Measurements from ENCODE around the gene CFAP141. TPM values are rescaled to one million over a fixed set of nuclear protein-coding genes. Genes with fewer than 3 reads are reported as not detected.

The CFAP141 gene
- total and polyA plus RNA-seq, 2 of the 13 experiments (the other 11 are each of a cell fraction or from before 2014, with no cell fraction given): not detected

- BruUV-seq (replicated peaks): TSS peak; percentile 21
- ATAC-seq: no peak
- in situ Hi-C loops (cut with HindIII; ENCODE audit: extremely low pct_ligation_motif_present, low pct_unique_long_range_greater_than_20kb): no loop called here
- Histone ChIP-seq H3K4me3 (replicated peaks in 1 of 3; ENCODE audit: insufficient read depth in 1 of 3, low read depth in 2 of 3, low read length in 3 of 3) (no peak overlapping the region), H3K27ac (ENCODE audit: extremely low read length, insufficient read depth, low read length) (no peak overlapping the region), H3K79me2 (ENCODE audit: insufficient read depth, low read length) (peaks cover 15% of the 10 kb centered on the region), H3K4me1 (ENCODE audit: insufficient read depth, low read length) (no peaks in the 10 kb centered on the region), H3K4me2 (ENCODE audit: low read depth, low read length) (no peak overlapping the region), H3K27me3 (ENCODE audit: control insufficient read depth in 1 of 2, insufficient read depth in 2 of 2, low read length in 2 of 2) (no peaks in the 10 kb centered on the region), H3K9ac (ENCODE audit: insufficient read depth, low read depth, low read length) (no peak overlapping the region), H2AFZ (ENCODE audit: low read length) (no peak overlapping the region), H3K36me3 (replicated peaks in 1 of 2; ENCODE audit: control insufficient read depth in 1 of 2, insufficient read depth in 2 of 2, low read length in 2 of 2) (peaks cover 35 to 81% of the 10 kb centered on the region in 2 experiments), H3K9me3 (ENCODE audit: low read length) (no peaks in the 10 kb centered on the region), H4K20me1 (ENCODE audit: insufficient read depth, low read length) (no peaks in the 10 kb centered on the region; the same call in 1 of the 2 replicates)
- ChIA-PET CTCF (ENCODE audit: low intra/inter-chr PET ratio, low total read pairs) (no interaction called here), POLR2A (no interaction called here)
- TF ChIP-seq ZNF530 (CRISPR knock-in tag; IDR thresholded peaks at IDR 0.05; ENCODE audit: low read depth) (no peak), NFKB2 (CRISPR knock-in tag; IDR thresholded peaks at IDR 0.05; ENCODE audit: borderline replicate concordance) (no peak), TFAP4 (IDR thresholded peaks at IDR 0.05; ENCODE audit: borderline replicate concordance, low read depth) (no peak), ZKSCAN1 (IDR thresholded peaks at IDR 0.05; ENCODE audit: low read length) (no peak), CSRNP2 (CRISPR knock-in tag; conservative IDR thresholded peaks at IDR 0.05; ENCODE audit: low read depth) (no peak)
- 98% methylated on average over 4 of the region's 4 CpGs for WGBS (ENCODE audit: low lambda C conversion rate)
- no peak for DNase-seq (ENCODE audit: low spot score)
- FAIRE-seq: no peak
- intact Hi-C loops (cut with micrococcal nuclease; ENCODE audit: unreplicated experiment): no loop called here
These were observed 34.9 kb downstream of the CFAP141 start for GRCh38 chr1:154171223-154171583.

DNA sequence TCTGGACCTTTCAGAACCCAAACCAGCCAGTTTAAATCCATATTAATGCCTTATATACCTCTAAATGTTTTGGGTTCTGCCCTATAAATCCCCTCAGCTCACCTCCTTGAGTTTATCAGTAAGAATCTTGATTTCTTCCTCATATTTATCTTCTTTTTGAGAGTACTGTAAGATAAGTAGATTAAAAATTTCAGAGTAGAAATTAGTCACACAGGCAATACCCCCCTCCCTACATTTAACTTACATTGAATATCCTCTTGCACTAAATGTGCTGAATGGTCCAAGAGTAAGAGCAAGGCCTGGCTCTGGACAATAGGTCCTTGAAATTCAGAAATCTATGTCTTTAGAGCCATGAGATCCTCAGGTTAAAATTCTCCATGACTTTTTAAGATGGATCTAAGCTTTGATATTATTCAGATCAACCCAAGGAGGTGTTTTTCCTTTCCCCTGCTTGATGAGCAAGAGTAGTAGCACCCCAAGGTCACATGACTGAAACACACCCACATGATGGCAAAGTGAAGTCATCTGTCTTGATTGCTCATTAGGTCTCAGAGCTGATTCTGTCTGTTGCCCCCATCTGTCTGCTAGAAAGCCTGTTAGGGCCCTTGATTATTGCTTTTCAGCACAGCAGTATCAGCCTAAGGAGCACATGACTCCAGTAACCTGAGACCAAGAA is 35.4 kb downstream of the CFAP141 start:
- ChIA-PET CTCF (ENCODE audit: low intra/inter-chr PET ratio, low total read pairs) (no interaction called here), POLR2A (no interaction called here)
- no TSS peak for BruUV-seq (replicated peaks)
- Histone ChIP-seq H3K79me2 (ENCODE audit: insufficient read depth, low read length) (peaks cover 10% of the 10 kb centered on the region), H3K9ac (ENCODE audit: insufficient read depth, low read depth, low read length) (no peak overlapping the region), H3K4me1 (ENCODE audit: insufficient read depth, low read length) (no peaks in the 10 kb centered on the region), H3K9me3 (ENCODE audit: low read length) (no peaks in the 10 kb centered on the region), H3K27ac (ENCODE audit: extremely low read length, insufficient read depth, low read length) (no peak overlapping the region), H2AFZ (ENCODE audit: low read length) (no peak overlapping the region), H4K20me1 (ENCODE audit: insufficient read depth, low read length) (no peaks in the 10 kb centered on the region; the same call in 1 of the 2 replicates), H3K27me3 (ENCODE audit: control insufficient read depth in 1 of 2, insufficient read depth in 2 of 2, low read length in 2 of 2) (no peaks in the 10 kb centered on the region), H3K4me2 (ENCODE audit: low read depth, low read length) (no peak overlapping the region), H3K4me3 (replicated peaks in 1 of 3; ENCODE audit: insufficient read depth in 1 of 3, low read depth in 2 of 3, low read length in 3 of 3) (no peak overlapping the region), H3K36me3 (replicated peaks in 1 of 2; ENCODE audit: control insufficient read depth in 1 of 2, insufficient read depth in 2 of 2, low read length in 2 of 2) (peaks cover 32 to 82% of the 10 kb centered on the region in 2 experiments)
- ATAC-seq (no peak), FAIRE-seq (no peak), DNase-seq (ENCODE audit: low spot score) (no peak)
- intact Hi-C loops (cut with micrococcal nuclease; ENCODE audit: unreplicated experiment): no loop called here
- in situ Hi-C loops (cut with HindIII; ENCODE audit: extremely low pct_ligation_motif_present, low pct_unique_long_range_greater_than_20kb): no loop called here
- TF ChIP-seq RELA (CRISPR knock-in tag; IDR thresholded peaks at IDR 0.05) (no peak), SNAPC2 (CRISPR knock-in tag; IDR thresholded peaks at IDR 0.05) (no peak), ZNF549 (CRISPR knock-in tag; IDR thresholded peaks at IDR 0.05) (no peak), TEAD2 (CRISPR knock-in tag; IDR thresholded peaks at IDR 0.05) (no peak), HNRNPLL (IDR thresholded peaks at IDR 0.05; ENCODE audit: low read depth, low read length, poor library complexity, severe bottlenecking) (no peak), ZNF225 (CRISPR knock-in tag; IDR thresholded peaks at IDR 0.05) (no peak), SYNCRIP (IDR thresholded peaks at IDR 0.05; ENCODE audit: insufficient read depth, low read depth, low read length) (no peak), BRCA1 (CRISPR knock-in tag; IDR thresholded peaks at IDR 0.05) (no peak), DNMT3B (CRISPR knock-in tag; conservative IDR thresholded peaks at IDR 0.05) (no peak), ZKSCAN8 (CRISPR knock-in tag; IDR thresholded peaks at IDR 0.05; ENCODE audit: borderline replicate concordance) (no peak), ZNF326 (CRISPR knock-in tag; IDR thresholded peaks at IDR 0.05; ENCODE audit: borderline replicate concordance) (no peak)

Data from HepG2 (cell line).